IPS-20b (cell line): ENCODE data around the gene IFNGR2.
"Not testable (repeated sequence)": the region's sequence is repeated elsewhere in the genome, so short reads cannot be mapped to it uniquely, and the experiment has no call there.

Experiments
- H3K27ac ChIP-seq: one replicate; pipeline ENCODE4 v1.5.1; 2013; ENCODE audit warnings: low read length
- H3K27me3 ChIP-seq: 2 replicates; pipeline ENCODE4 v1.6.1; 2013; ENCODE audit warnings: mild to moderate bottlenecking, low read length, inconsistent platforms; ENCODE audit not compliant: insufficient read depth
- H3K36me3 ChIP-seq: 2 replicates; pipeline ENCODE4 v1.6.1; 2013; ENCODE audit warnings: low read depth, mild to moderate bottlenecking, inconsistent platforms, low read length, moderate library complexity; ENCODE audit not compliant: insufficient read depth
- H3K4me1 ChIP-seq: 2 replicates; pipeline ENCODE4 v1.6.1; 2013; ENCODE audit warnings: mild to moderate bottlenecking, control low read depth, inconsistent platforms, low read length, moderate library complexity; ENCODE audit not compliant: insufficient read depth
- H3K4me3 ChIP-seq: 2 replicates; pipeline ENCODE4 v1.5.1; 2013; ENCODE audit warnings: mild to moderate bottlenecking, low read length, inconsistent platforms
- H3K9ac ChIP-seq: 2 replicates; pipeline ENCODE4 v1.6.1; 2013; ENCODE audit warnings: low read depth, mild to moderate bottlenecking, inconsistent platforms, low read length, moderate library complexity
- H3K9me3 ChIP-seq: 2 replicates; pipeline ENCODE4 v1.6.1; 2013; ENCODE audit warnings: mild to moderate bottlenecking, low read depth, low read length, inconsistent platforms; ENCODE audit not compliant: insufficient read depth

IFNGR2 gene

DNA sequence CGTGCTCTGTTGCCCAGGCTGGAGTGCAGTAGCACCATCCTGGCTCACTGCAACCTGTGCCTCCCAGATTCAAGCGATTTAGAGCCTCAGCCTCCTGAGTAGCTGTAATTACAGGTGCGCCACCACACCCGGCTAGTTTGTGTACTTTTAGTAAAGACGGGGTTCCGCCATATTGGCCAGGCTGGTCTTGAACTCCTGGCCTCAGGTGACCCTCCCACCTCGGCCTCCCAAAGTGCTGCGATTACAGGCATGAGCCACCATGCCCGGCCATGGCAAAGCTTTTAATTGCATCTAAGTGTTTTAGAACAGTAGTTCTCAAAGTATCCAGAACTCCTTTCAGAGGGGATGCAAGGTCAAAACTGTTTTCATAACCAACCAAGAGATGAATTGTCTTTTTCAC, 25.1 kb upstream of the IFNGR2 start:
- H3K4me3 ChIP-seq: no peak overlapping the region
- no peaks in the 10 kb centered on the region for H3K27me3 ChIP-seq
- no peaks in the 10 kb centered on the region for H3K9me3 ChIP-seq
- H3K4me1 ChIP-seq: no peaks in the 10 kb centered on the region
- H3K36me3 ChIP-seq: no peaks in the 10 kb centered on the region
- no peak overlapping the region for H3K9ac ChIP-seq
- no peak overlapping the region for H3K27ac ChIP-seq

DNA sequence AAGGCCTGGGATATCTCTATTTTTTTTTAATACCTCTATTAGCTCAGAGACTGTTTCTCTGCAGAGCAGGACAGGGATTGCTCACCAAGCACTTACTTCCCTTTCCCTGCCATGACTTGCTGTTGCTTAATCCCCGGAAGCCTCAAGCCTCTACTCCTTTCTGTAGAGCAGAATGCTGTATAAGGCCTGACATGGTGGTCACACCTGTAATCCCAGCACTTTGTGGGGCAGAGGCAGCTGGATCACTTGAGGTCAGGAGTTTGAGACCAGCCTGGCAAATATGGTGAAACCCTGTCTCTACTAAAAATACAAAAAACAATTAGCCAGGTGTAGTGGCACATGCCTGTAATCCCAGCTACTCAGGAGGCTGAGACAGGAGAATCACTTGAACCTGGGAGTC, 23.3 kb upstream of the IFNGR2 start:
- not testable (repeated sequence) for H3K27me3 ChIP-seq, H3K4me1 ChIP-seq, H3K36me3 ChIP-seq, H3K4me3 ChIP-seq, H3K9ac ChIP-seq, H3K9me3 ChIP-seq, H3K27ac ChIP-seq

DNA sequence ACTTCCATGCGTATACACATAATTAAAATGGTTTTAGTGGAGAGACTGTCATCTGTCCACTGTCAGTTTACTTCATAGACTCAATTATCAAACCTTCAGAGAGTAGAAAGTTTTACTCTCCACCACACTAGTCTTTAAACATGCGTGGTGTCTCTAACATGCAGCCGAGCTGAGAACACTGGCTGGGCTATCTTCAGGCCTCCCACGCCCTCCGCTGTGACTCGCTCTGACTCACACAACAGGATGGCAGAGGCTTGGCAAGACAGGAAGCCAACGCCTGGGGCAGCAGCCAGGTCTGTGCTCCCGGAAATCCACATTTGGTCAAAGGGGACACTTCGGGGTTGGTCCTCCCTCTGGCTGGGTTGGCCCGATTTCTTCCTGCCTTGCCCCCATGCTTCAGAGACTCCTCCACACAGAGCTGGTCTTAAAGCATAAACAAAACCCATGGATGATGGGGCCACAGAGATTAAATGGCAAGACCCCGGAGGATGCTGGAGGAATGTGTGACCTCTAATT, 22.7 kb upstream of the IFNGR2 start:
- H3K27me3 ChIP-seq: no peaks in the 10 kb centered on the region
- no peak overlapping the region for H3K4me3 ChIP-seq
- no peaks in the 10 kb centered on the region for H3K36me3 ChIP-seq
- no peak overlapping the region for H3K27ac ChIP-seq
- H3K4me1 ChIP-seq: no peaks in the 10 kb centered on the region
- no peaks in the 10 kb centered on the region for H3K9me3 ChIP-seq
- no peak overlapping the region for H3K9ac ChIP-seq

DNA sequence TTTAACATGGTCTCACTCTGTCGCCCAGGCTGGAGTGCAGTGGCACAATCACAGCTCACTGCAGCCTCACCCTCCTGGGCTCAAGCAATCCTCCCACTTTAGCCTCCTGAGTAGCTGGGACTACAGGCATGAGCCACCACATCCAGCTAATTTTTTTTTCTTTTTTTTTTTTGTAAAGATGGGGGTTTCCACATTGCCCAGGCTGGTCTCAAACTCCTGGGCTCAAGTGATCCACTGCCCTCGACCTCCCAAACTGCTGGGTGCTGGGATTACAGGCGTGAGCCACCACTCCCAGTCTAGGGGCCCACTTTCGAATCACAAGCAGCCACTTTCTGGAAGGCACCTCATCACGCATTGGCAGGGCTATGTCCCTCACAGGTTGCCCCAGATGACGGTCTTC, 21.8 kb upstream of the IFNGR2 start:
- not testable (repeated sequence) for H3K9me3 ChIP-seq, H3K4me3 ChIP-seq, H3K27me3 ChIP-seq, H3K4me1 ChIP-seq, H3K9ac ChIP-seq, H3K27ac ChIP-seq, H3K36me3 ChIP-seq

DNA sequence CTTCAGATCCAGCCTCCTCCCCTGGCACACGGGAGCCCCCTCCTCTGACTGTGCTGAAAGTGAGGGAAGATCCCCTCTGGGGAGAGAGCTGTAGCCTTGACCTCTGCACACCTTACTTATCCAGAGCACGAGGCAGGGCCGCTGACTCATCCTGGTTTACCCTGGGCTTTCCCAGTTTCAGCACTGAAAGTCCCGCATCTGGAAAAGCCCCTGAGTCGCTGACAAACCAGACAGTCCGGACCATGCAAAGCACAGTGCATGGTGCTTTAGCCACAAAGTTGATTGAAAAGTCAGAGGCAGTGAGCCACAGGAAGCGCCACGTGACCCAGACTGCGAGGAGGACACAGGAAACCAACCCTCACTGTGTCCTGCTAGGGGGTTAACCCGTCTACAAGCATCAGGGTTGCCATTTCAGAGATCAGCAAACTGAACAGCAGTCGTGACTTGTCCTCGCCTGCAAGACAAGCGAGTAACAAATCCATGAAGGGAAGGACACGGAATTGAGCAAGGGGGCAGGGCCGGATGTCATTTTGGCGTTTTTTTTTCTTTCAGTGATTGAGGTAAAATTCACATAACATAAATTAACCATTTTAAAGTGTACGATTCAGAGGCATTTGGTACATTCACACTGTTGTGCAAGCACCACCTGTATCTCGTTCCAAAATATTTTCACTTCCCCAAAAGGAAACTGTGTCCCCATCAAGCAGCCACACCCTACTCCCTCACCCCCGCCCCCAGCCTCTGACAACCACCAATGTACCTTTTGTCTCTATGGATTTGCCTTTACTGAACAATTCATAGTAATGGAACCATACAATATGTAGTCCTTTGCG, 19.9 kb upstream of the IFNGR2 start:
- Histone ChIP-seq H3K4me1 (no peaks in the 10 kb centered on the region), H3K27me3 (no peaks in the 10 kb centered on the region), H3K4me3 (no peak overlapping the region), H3K9ac (no peak overlapping the region), H3K27ac (no peak overlapping the region), H3K36me3 (no peaks in the 10 kb centered on the region), H3K9me3 (no peaks in the 10 kb centered on the region)

DNA sequence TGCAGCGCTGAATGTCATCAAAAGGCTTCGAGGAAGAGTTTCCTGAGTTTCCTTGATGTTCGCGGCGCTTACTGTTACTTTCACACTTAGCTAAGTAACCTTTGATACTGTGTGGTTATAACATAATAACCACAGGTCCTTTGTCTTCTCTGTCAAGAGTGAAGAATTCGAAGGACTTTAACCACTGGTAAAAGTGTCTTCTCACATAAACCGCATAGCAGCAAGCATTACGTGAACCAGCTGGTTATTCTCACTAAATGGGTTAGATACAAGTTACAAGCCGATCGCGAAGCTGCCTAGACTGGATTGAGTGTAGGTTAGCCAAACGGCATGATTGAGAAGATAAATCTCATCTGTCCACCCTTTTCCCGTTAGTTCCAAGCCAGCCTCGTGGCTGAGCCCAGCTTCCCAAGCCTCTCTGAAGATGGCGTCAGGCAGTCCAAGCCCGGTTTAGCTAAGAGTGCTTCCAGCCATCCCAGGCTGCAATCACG, 18.3 kb upstream of the IFNGR2 start:
- H3K9me3 ChIP-seq: no peaks in the 10 kb centered on the region

DNA sequence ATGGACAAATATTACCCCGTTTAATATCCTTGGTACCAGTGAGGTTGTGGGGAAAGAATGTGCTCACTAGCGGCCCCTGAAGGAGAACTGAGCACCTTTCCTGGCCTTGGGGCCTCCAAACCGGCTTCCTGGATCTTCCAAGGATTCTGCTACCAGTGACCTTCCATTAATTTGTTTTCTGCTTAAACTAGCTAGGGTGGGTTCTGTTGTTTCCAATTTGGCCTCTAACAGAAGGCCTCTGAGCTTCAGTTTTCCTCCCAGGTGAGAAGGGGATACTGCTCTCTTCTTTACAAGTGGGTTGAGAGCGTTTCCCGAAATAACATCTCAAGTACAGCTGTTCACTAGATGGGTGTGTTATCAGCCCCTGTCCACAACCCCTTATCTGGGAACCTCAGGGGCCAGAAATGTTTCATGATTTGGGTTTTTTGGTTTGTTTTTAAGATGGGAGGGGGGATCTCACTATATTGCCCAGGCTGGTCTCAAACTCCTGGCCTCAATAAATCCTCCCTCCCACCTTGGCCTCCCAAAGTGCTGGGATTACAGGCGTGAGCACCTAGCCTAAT, 16.9 kb upstream of the IFNGR2 start:
- Histone ChIP-seq H3K4me1 (no peaks in the 10 kb centered on the region), H3K9me3 (no peaks in the 10 kb centered on the region), H3K27ac (no peak overlapping the region), H3K36me3 (no peaks in the 10 kb centered on the region), H3K9ac (no peak overlapping the region), H3K4me3 (no peak overlapping the region), H3K27me3 (no peaks in the 10 kb centered on the region)

More for the DNA sequence above, 18.3 kb upstream of the IFNGR2 start:
- Histone ChIP-seq H3K36me3 (no peaks in the 10 kb centered on the region), H3K4me1 (no peaks in the 10 kb centered on the region), H3K4me3 (no peak overlapping the region), H3K9ac (no peak overlapping the region), H3K27me3 (no peaks in the 10 kb centered on the region), H3K27ac (no peak overlapping the region)

DNA sequence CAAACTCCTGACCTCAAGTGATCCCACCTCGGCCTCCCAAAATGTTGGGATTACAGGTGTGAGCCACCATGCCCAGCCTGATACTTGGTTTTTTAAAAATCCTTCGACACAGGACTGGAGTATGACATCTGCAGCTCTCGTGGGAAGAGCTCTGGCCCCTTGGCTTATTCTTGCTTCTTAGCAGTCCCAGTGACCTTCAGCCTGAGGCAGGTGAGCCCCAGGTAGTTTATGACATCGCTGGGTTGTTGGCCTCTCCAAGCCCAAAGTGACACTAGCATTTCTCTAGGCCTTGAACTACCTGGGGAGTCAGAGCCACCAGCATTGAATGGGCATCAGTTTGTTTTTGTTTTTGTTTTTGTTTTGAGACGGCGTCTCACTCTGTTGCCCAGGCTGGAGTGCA, 15.9 kb upstream of the IFNGR2 start:
- no peaks in the 10 kb centered on the region for H3K36me3 ChIP-seq
- no peak overlapping the region for H3K4me3 ChIP-seq
- no peak overlapping the region for H3K27ac ChIP-seq
- H3K27me3 ChIP-seq: no peaks in the 10 kb centered on the region
- H3K9me3 ChIP-seq: no peaks in the 10 kb centered on the region
- H3K9ac ChIP-seq: no peak overlapping the region
- H3K4me1 ChIP-seq: no peaks in the 10 kb centered on the region

DNA sequence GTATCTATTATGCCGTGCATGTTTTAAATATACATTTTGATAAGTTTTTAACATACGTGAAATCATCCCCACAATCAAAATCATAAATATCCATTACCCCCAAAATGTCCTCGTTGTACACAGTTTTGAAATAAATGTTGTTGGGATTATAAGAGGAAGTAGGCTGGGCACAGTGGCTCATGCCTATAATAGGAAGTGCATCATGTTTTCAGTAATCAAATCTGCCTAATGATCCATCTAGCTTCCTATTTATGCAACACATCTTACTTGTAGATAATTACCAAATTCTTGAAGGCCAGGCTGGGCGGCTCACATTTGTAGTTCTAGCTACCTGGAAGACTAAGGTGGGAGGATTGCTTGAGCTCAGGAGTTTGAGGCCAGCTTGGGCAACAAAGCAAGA, 15.0 kb upstream of the IFNGR2 start:
- Histone ChIP-seq H3K27me3 (no peaks in the 10 kb centered on the region), H3K4me1 (no peaks in the 10 kb centered on the region), H3K36me3 (no peaks in the 10 kb centered on the region), H3K27ac (no peak overlapping the region), H3K4me3 (no peak overlapping the region), H3K9ac (no peak overlapping the region), H3K9me3 (no peaks in the 10 kb centered on the region)

DNA sequence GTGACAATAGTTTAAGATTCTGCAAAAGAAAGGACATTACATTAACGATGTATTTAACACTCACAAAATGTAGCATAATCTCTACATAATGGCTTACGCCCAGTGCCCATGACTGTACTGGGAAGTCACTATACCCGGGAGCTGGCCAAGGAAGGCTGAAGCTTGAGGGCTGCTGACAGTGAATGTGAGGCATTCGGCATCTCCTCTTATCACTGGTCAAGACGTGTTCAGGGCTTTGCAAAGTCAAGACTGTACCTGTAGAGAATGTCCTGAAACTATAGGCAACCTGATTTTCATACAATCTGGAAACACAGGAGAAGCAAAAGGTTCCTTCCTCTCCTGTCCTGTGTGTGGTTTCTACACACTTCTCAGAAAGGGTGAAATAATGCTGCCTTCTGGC, 12.7 kb upstream of the IFNGR2 start:
- H3K4me1 ChIP-seq: no peaks in the 10 kb centered on the region
- no peaks in the 10 kb centered on the region for H3K36me3 ChIP-seq
- no peaks in the 10 kb centered on the region for H3K9me3 ChIP-seq
- H3K27me3 ChIP-seq: no peaks in the 10 kb centered on the region
- no peak overlapping the region for H3K27ac ChIP-seq
- H3K9ac ChIP-seq: no peak overlapping the region
- no peak overlapping the region for H3K4me3 ChIP-seq

DNA sequence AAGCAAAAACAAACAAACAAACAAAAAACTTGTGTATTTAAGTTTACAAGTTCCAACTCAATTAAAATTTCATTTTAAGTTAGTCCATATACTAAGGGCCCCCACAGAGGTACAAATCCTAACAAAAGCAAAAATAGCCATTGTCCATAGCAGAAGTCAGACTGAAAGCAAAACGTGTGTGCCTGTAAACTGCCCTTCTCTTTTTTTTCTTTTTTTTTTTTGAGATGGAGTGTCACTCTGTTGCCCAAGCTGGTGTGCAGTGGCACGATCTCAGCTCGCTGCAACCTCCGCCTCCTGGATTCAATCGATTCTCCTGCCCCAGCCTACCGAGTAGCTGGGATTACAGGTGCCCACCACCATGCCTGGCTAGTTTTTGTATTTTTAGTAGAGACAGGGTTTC, 11.6 kb upstream of the IFNGR2 start:
- H3K9ac ChIP-seq: no peak overlapping the region
- no peaks in the 10 kb centered on the region for H3K27me3 ChIP-seq
- H3K27ac ChIP-seq: no peak overlapping the region
- no peak overlapping the region for H3K4me3 ChIP-seq
- H3K9me3 ChIP-seq: no peaks in the 10 kb centered on the region
- H3K36me3 ChIP-seq: no peaks in the 10 kb centered on the region
- H3K4me1 ChIP-seq: no peaks in the 10 kb centered on the region

DNA sequence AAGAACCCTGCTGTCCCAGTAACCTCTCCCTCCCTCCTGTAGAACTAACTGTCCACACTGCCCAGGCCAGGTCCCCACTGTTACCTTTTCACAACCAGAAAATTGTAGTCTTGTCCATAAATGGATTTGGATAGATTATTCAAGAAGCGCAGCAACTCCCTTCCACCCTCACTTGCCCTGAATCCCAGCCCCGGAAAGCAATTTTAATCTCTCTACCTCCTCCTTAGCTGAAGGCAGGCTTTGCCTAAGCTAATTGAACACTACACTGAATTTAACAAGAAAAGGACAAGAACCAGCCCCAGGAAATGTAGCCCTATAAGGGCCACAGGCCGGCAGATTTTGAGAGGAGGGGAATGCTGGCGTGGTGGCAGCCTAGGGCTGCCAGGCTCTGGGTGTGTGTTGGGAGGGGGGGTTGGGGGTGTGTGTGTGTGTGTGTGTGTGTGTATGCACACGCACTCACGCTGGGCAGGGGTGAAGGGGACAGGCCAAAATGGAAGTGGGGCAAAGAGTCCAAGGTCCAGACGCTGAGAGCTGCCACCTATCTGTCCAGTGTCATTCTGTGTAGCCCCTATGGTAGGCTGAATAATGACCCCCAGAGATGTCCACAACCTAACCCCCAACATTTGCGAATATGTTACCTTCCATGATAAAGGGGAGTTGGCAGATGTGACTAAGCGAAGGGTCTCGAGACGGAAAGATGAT, 10.8 kb upstream of the IFNGR2 start:
- Histone ChIP-seq H3K27me3 (no peaks in the 10 kb centered on the region), H3K4me1 (no peaks in the 10 kb centered on the region), H3K4me3 (no peak overlapping the region), H3K36me3 (no peaks in the 10 kb centered on the region), H3K27ac (no peak overlapping the region), H3K9me3 (no peaks in the 10 kb centered on the region), H3K9ac (no peak overlapping the region)
